Endothelial cell of umbilical vein (primary cell): ENCODE results near the gene FAAH. TPM values are rescaled to one million over a fixed set of nuclear protein-coding genes. Genes with fewer than 3 reads are reported as not detected.

Experiments used
- BruUV-seq: library from RNA; stranded (reverse); fragments of 400-500 nt; replicated peaks from 2 replicates; lab custom pipeline; 2021; lab: Mats Ljungman, UMichigan
- CTCF ChIA-PET: fragments of 300-600, 350-600 bp; sonication (Branson Sonifier 250); formaldehyde crosslinking; loops from one replicate; lab custom pipeline; 2021; ENCODE audit warnings: antibody characterized with exemption, inconsistent platforms; lab: Charles Lee
- POLR2A ChIA-PET: fragments of 300-600, 350-600 bp; sonication (Branson Sonifier 250); formaldehyde crosslinking; loops from one replicate; lab custom pipeline; 2021; ENCODE audit warnings: antibody characterized with exemption, inconsistent platforms; lab: Charles Lee
- DNase-seq: peaks from one replicate; pipeline ENCODE4 v3.0.0-alpha.2; 2011; ENCODE audit warnings: low read depth, low spot score
- FAIRE-seq: peaks from 2 replicates; lab custom pipeline; 2011; peaks lifted over from hg19 to GRCh38; lab: Jason Lieb, UNC
- H2AFZ ChIP-seq: 2 replicates; pipeline ENCODE4 v1.6.0; 2012; ENCODE audit warnings: low read depth, low read length, control low read depth, inconsistent platforms
- H3K27ac ChIP-seq: 2 replicates; pipeline ENCODE4 v1.5.1; 2011; ENCODE audit warnings: low read depth, mild to moderate bottlenecking, control low read depth, low read length, moderate library complexity; ENCODE audit not compliant: insufficient read depth
- H3K27me3 ChIP-seq, 2 experiments: 2 replicates each; pipeline versions ENCODE4 v1.6.0 to v1.6.1; 2011; ENCODE audit warnings: low read length in 2 of 2, mixed read lengths in 1 of 2; ENCODE audit not compliant: control insufficient read depth in 2 of 2, insufficient read depth in 2 of 2
- H3K36me3 ChIP-seq, 2 experiments: 2 replicates in 1 of 2; 3 replicates in 1 of 2; pipeline ENCODE4 v1.5.1; 2011; ENCODE audit warnings: low read length in 2 of 2, mild to moderate bottlenecking in 1 of 2, moderate library complexity in 1 of 2; ENCODE audit not compliant: control insufficient read depth in 2 of 2, insufficient read depth in 2 of 2; ENCODE audit errors: extremely low read depth in 1 of 2
- H3K4me1 ChIP-seq: 3 replicates; pipeline ENCODE4 v1.5.1; 2011; ENCODE audit warnings: mild to moderate bottlenecking, low read length; ENCODE audit not compliant: control insufficient read depth, insufficient read depth; ENCODE audit errors: extremely low read depth
- H3K4me2 ChIP-seq: 2 replicates; pipeline ENCODE4 v1.6.1; 2011; ENCODE audit warnings: low read length, control low read depth, mixed read lengths; ENCODE audit not compliant: insufficient read depth
- H3K4me3 ChIP-seq, 3 experiments: fragments of 200-600 bp in 1 of 3; sonication (generic), shearing (Covaris generic) in 1 of 3; replicated peaks in 1 of 3; 2 replicates each; pipeline ENCODE4 v1.5.1; 2011 to 2016; ENCODE audit warnings: control low read depth in 3 of 3, low read length in 3 of 3, mild to moderate bottlenecking in 2 of 3, inconsistent platforms in 1 of 3, low read depth in 1 of 3, moderate library complexity in 1 of 3; ENCODE audit not compliant: insufficient read depth in 1 of 3
- H3K79me2 ChIP-seq: 2 replicates; pipeline ENCODE4 v1.6.0; 2012; ENCODE audit warnings: low read length, inconsistent platforms; ENCODE audit not compliant: control insufficient read depth, insufficient read depth
- H3K9ac ChIP-seq: replicated peaks from 2 replicates; pipeline ENCODE3; 2011; ENCODE audit warnings: low read length, control low read depth; ENCODE audit not compliant: insufficient read depth; ENCODE audit errors: extremely low read depth
- H3K9me1 ChIP-seq: replicated peaks from 3 replicates; pipeline ENCODE4 v1.6.0; 2011; ENCODE audit warnings: mild to moderate bottlenecking, low read length; ENCODE audit not compliant: control insufficient read depth, insufficient read depth; ENCODE audit errors: extremely low read depth
- H3K9me3 ChIP-seq: replicated peaks from 2 replicates; pipeline ENCODE4 v1.5.1; 2012; ENCODE audit warnings: low read length, inconsistent platforms; ENCODE audit not compliant: control insufficient read depth, insufficient read depth
- H4K20me1 ChIP-seq: replicated peaks from 2 replicates; pipeline ENCODE3; 2011; ENCODE audit warnings: mild to moderate bottlenecking, low read length; ENCODE audit not compliant: control insufficient read depth, insufficient read depth; ENCODE audit errors: extremely low read depth
- EZH2 ChIP-seq: IDR thresholded peaks from 2 replicates; pipeline ENCODE4 v1.6.1; 2012; ENCODE audit warnings: borderline replicate concordance, low read depth, mild to moderate bottlenecking, moderate library complexity, low read length, inconsistent platforms; ENCODE audit not compliant: severe bottlenecking
- FOS ChIP-seq: IDR thresholded peaks from 2 replicates; pipeline ENCODE4 v1.6.1; 2011; ENCODE audit warnings: mild to moderate bottlenecking, low read length, moderate library complexity, borderline replicate concordance; ENCODE audit not compliant: insufficient read depth
- GATA2 ChIP-seq: IDR thresholded peaks from 2 replicates; pipeline ENCODE4 v1.7.0; 2011; ENCODE audit warnings: low read depth, mild to moderate bottlenecking, moderate library complexity, mixed read lengths, low read length; ENCODE audit not compliant: insufficient read length, insufficient read depth
- JUN ChIP-seq: IDR thresholded peaks from 2 replicates; pipeline ENCODE4 v1.6.1; 2011; ENCODE audit warnings: borderline replicate concordance, low read depth; ENCODE audit not compliant: insufficient read length, insufficient read depth
- MYC ChIP-seq: IDR thresholded peaks from one replicate; pipeline ENCODE4 v1.6.1; 2011; ENCODE audit warnings: mild to moderate bottlenecking, low read depth, low read length
- POLR2A ChIP-seq: IDR thresholded peaks from 2 replicates; pipeline ENCODE4 v1.6.1; 2012; ENCODE audit warnings: low read depth, mild to moderate bottlenecking, control low read depth, low read length
- POLR2AphosphoS5 ChIP-seq: IDR thresholded peaks from 2 replicates; pipeline ENCODE4 v1.6.1; 2012; ENCODE audit warnings: low read depth, mild to moderate bottlenecking, control low read depth, low read length, moderate library complexity; ENCODE audit not compliant: insufficient read depth
- dilution Hi-C: fragments of 300-500 bp; cut with MboI; formaldehyde crosslinking; loops from one replicate; pipeline ENCODE4 v1.15.0; 2019; ENCODE audit warnings: low sequenced_read_pairs; ENCODE audit not compliant: extremely low pct_ligation_motif_present
- intact Hi-C: fragments of 100-400 bp; cut with micrococcal nuclease; formaldehyde crosslinking; loops from one replicate; pipeline ENCODE4 v1.10.0; 2022
- polyA plus RNA-seq, 4 experiments: library from polyadenylated mRNA; depleted of rRNA in 3 of 4; stranded (reverse) in 3 of 4; unstranded in 1 of 4; fragments of >200 nt; gene quantifications; 2 replicates each; pipeline versions ENCODE4 v1.2.1 to v1.2.3, GENCODE V29; 2011 to 2012; ENCODE audit warnings: missing spikeins in 1 of 4
- total RNA-seq: library from RNA; stranded (reverse); gene quantifications from 2 replicates; pipeline ENCODE4 v1.2.3, GENCODE V29; 2021
- TF ChIP-seq, protein P1 (sequence below), 2 donors: IDR thresholded peaks; 1 replicate in 1 of 2; 2 replicates in 1 of 2; pipeline ENCODE4 v1.5.1; 2011; ENCODE audit warnings: low read length in 2 of 2, mild to moderate bottlenecking in 2 of 2, moderate library complexity in 2 of 2, control low read depth in 1 of 2, inconsistent platforms in 1 of 2, low read depth in 1 of 2; ENCODE audit not compliant: insufficient read depth in 1 of 2; ENCODE audit errors: extremely low read depth in 1 of 2
- TF ChIP-seq, protein P2 (sequence below): IDR thresholded peaks from 2 replicates; pipeline ENCODE4 v1.6.1; 2011; ENCODE audit not compliant: insufficient read depth, insufficient read length

The FAAH gene
- total and polyA plus RNA-seq, 2 donors (not counting 3 experiments of a cell fraction or from before 2014, with no cell fraction given), result 0.47 to 1.5 TPM

DNA sequence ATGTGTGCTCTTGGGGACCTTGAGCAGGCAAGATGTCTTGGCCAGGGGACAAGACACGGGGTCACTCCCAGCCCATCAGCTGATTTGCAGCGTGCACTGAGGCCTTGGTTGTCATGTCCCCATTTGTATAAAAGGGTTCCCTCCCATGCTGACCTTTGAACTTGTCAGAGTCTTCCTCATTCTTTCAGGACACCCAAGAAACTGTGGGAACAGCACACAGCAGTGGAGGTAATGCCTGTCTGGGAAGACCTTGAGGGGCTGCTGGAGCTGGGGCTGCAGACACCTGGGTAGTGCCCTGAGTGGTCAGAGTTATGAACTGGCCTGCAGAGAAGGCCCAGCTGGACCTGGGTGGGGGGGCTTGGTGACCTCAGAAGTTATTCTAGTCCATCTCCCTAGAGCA lies 46.4 kb downstream of the FAAH start:
- POLR2A ChIA-PET, result no interaction called here
- CTCF ChIA-PET, result interaction anchor here (1.4 to 2.3 kb wide), 4 partner anchors 10 to 89 kb away, joined by 4 to 53 read pairs (median 8); no protein-coding TSS in a partner anchor
- Histone ChIP-seq H3K36me3 (no peaks in the 10 kb centered on the region), H3K9me1 (no peaks in the 10 kb centered on the region), H3K27me3 (peaks cover 0 to 1% of the 10 kb centered on the region in 2 experiments), H3K4me1 (no peaks in the 10 kb centered on the region), H4K20me1 (no peaks in the 10 kb centered on the region), H3K4me2 (no peak overlapping the region), H3K79me2 (no peaks in the 10 kb centered on the region), H3K9me3 (no peaks in the 10 kb centered on the region), H2AFZ (no peak overlapping the region), H3K9ac (no peak overlapping the region), H3K4me3 (no peak overlapping the region), H3K27ac (no peak overlapping the region)
- dilution Hi-C loops (no loop called here), intact Hi-C loops (no loop called here)
- TF ChIP-seq, protein P1, sequence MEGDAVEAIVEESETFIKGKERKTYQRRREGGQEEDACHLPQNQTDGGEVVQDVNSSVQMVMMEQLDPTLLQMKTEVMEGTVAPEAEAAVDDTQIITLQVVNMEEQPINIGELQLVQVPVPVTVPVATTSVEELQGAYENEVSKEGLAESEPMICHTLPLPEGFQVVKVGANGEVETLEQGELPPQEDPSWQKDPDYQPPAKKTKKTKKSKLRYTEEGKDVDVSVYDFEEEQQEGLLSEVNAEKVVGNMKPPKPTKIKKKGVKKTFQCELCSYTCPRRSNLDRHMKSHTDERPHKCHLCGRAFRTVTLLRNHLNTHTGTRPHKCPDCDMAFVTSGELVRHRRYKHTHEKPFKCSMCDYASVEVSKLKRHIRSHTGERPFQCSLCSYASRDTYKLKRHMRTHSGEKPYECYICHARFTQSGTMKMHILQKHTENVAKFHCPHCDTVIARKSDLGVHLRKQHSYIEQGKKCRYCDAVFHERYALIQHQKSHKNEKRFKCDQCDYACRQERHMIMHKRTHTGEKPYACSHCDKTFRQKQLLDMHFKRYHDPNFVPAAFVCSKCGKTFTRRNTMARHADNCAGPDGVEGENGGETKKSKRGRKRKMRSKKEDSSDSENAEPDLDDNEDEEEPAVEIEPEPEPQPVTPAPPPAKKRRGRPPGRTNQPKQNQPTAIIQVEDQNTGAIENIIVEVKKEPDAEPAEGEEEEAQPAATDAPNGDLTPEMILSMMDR (IDR thresholded peaks at IDR 0.05; ENCODE audit: extremely low read depth in 1 of 2, insufficient read depth in 1 of 2, low read depth in 1 of 2, low read length in 2 of 2), result no peak
- TF ChIP-seq EZH2 (no peak), MYC (no peak), POLR2A (no peak), JUN (no peak), POLR2AphosphoS5 (no peak), GATA2 (no peak), FOS (no peak)
- TF ChIP-seq, protein P2, sequence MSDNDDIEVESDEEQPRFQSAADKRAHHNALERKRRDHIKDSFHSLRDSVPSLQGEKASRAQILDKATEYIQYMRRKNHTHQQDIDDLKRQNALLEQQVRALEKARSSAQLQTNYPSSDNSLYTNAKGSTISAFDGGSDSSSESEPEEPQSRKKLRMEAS, result no peak
- FAIRE-seq (no peak), DNase-seq (no peak)
- BruUV-seq, result no TSS peak
